Stimulated activated CD4-positive, alpha-beta T cell treated with anti-CD3 and anti-CD28 coated beads, TNF-alpha, amount 100 ng/mL, for 24 hours (primary cell): ENCODE data around the gene PRDM15.
"Not testable (repeated sequence)": the region's sequence is repeated elsewhere in the genome, so short reads cannot be mapped to it uniquely, and the experiment has no call there.

ENCODE experiments used
- DNase-seq, 3 experiments: peaks; one replicate each; pipeline ENCODE4 v3.0.0-alpha.2; 2020; ENCODE audit warnings: low read depth in 3 of 3

The PRDM15 gene

DNA sequence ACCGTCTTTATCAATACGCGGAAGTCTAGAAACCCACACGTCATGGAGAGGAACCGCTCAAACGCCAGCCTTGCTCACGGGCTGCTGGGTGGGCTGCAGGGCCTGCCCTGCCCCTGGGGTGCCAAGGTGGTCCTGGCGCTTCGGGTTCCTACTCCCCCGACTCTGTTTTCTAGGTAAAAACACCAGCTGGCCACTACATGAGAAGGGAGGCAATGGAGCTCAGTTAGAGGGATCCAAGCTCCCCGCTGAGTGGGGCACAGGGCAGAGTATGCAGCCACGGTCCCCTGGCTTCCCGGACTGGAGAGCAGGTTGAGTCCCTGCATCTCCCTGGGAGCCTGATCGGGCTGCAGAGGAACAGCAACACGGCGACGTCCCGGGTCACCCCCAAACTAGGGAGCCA lies 71.0 kb downstream of the PRDM15 start:
- DNase-seq, result no peak

DNA sequence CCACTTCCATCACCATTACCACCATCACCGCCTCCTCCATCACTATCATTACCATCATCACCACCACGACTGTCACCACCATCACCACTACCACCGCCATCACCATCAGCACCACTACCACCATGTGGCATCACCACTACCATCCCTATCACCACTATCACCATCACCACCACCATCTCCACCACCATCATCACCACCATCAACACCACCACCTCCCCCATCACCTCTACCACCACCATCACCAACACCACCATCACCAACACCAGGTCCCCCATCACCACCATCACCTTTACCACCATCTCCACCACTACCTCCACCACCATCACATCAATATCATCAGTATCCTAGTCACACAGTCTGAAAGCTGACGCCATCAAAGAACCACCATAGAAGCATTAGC lies 72.4 kb downstream of the PRDM15 start:
- DNase-seq, result no peak

DNA sequence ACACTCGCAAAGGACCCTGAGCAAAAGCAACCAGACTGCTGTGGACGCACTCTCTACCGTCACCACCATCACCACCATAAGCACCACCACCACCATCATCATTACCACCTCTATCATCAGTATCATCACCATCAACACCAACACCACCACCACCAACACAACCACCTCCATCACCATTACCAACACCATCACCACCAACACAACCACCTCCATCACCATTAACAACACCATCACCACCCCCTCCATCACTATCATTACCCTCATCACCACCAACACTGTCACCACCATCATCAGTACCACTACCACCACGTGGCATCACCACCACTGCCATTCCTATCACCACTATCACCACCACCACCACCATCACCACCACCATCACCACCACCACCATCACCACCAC lies 73.5 kb downstream of the PRDM15 start:
- no peak for DNase-seq

DNA sequence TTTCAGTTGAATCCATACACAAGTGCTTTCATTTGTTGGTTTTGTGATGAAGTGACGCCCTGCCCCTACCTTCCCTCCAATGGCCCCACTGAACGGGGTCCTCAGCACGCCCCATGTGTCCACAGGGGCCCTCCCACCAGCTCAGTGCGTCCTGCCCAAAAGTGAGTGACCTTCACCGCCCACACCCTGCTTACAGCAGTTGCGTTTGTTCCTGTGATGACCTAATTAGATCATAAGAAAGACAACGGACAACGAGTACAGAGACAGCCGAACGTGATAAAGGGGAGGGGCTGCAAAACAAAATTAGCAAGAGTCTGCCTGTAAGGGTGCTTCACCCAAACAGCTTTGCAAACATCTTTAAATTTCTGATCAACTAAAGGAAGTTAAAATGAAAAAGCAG lies 74.1 kb downstream of the PRDM15 start:
- no peak for DNase-seq

DNA sequence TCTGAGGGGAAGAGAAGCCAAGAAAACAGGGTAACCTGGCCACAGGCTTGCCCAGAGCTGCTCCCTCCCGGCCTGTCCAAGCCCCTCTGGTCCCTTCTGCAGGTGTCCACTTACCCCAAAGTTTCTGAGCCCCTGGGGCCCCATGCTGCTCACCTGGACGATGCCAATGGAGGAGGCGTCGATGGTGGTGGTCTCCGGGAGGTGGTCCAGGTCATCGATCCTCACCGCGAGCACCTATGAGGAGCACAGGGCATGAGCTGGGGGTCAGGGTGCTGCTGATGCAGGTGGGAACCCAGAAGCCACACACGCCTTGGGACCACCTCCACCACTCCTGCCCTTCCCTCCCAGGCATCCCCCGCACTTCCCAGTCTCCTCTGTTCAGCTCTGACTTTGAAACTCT lies 74.8 kb downstream of the PRDM15 start:
- DNase-seq, result no peak

DNA sequence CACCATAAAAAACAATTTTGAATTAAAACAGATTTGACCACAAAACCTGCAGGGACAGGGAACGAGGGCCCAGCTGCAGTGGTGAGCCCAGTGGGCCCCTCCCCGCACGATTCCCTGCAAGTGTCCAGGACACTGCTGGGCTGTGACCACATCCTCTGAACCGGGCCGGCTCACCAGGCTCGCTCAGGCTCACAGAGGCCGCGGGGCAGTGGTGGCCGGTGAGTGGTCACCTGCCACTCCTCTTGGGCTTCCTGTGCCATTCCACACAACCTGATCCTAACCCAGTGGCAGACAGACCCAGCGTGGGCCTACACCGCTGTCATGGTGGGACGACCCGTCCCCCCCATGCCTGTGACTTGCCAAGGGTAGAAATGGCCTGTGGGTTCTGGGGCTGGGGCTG lies 75.8 kb downstream of the PRDM15 start:
- DNase-seq, result no peak

DNA sequence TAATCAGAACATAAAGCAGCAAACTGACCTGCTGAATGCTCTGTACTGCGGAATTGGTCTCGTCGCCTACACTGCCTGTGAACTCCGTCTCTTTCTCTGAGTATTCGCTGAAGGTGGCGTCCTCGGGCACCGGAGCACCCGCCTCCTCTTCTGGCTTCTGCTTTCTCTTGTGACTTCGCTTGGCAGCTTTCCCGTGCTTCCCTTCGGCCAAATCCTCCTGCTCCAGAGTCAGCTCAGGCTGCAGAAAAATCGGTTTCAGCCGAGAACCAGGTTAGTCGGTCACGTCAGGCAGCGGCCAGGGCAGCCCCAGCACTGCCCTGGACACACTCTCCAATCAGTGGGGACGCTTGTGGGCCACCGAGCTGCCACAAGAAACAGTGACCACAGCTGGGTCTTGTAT lies 76.5 kb downstream of the PRDM15 start:
- DNase-seq, result no peak

DNA sequence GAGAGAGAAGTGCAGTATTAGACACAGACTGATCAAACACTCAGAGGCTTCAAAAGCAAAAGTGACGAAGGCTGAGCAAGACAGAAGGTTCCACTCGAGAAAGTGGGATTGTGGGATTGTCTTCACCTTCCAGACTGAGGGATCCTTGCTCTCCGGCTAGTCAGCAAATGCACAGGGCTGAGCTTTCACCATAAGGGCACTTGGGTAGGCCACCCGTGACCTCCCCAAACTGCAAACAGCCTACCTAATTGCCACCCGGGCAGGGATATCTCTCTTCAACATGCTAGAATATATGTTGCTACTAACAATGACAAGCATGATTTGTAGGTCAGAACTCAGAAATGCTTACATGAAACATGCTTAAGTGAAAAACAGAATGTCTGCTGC lies 77.0 kb downstream of the PRDM15 start:
- DNase-seq, result no peak

DNA sequence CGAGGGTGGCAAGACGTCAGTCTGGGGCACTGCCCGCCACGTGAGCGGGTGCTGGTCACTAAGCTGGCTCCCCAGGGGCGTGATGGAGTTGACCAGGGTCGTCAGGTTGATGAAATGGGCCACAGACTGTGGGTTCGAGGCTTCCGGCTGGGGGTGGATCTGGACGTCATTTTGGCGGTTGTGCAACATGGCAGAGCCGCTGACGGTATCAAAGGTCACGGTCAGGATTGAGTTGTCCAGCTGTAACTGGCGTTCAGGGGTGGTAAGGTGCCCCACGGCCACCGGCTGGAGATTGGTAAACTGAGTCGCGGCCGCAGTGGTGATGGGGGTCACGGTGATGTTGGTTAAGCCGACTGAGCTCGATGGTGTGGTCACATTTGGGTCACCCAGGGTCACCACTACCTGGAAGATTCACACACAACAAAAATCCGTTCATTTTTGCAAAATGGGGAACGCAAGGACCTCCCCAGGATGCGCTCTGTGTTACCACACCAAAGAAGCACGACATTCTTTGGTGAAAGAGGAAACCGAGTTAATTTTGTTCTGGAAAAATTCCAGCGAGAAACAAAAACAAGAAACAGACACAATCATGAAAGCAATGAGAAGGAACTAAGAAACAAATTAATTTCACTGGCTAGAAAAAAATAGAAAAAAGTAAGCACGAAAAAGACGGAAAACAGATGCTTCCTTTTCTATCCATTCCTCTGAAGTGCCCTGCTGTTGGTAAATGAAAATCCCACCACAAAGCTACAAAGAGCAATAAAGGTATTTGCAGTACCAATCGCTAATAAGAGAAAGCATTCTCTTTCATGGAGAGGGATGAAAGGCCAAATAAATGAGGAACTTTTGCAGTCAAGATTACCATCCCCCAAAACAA lies 77.6 kb downstream of the PRDM15 start:
- no peak for DNase-seq

DNA sequence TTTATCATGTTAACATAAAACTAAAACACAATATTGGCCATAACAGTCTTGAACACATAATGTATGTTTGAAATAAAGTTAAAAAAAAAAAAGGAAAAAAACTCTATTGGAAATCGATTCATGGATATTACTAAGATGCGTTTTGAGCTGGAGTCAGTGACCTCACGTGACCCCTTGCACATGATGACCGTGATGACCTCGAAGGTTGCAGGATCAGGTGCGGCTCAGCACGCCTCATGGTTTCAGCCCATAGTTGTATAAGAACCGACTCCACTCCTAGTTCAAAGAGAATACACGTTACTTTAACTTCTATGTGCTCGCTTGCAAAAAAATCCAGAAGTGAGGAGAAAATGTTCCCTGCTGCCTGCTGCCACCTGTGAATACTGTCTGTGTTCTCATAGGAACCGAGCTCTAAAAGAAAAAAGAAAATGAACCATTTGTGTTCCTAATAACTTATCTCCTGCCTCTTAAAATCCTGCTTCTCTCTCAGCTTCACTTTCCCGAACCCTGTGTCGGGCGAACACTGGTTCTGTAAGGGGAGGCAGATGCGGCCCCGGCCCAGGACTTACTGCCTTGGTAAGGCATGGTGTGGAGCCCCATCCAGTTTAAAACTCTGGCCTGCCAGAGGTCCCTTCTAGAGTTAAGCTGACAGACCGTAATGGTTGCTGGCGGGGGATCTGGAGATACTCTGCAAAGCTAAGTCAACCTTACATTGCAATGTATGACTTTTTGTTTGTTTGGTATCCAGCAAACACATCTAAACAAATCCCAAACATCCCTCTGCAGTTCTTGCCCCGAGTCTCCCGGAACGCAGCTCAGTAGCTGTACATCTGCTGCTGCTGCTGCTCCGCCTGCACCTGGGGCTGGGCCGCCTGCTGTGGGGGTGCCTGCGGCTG lies 78.5 kb downstream of the PRDM15 start:
- DNase-seq, result no peak

DNA sequence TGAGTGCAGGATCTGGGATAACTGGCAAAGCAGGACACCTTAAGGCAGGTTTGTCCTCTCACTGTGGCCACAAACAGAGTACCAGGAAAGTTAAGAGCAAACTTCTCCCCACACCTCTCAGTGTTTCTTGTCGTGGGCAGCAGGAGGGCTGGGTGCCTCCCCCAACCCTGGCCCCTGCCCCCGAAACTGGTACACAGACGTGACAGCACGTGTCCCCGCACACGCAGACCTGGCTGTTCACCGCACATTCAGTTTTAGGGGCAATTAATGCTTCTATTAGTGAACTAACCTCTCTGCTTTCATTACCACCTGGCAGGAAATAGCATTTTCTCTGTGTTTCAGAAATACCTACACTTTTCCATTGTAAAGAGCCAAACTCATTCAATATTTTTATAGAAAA lies 79.4 kb downstream of the PRDM15 start:
- DNase-seq, result no peak

DNA sequence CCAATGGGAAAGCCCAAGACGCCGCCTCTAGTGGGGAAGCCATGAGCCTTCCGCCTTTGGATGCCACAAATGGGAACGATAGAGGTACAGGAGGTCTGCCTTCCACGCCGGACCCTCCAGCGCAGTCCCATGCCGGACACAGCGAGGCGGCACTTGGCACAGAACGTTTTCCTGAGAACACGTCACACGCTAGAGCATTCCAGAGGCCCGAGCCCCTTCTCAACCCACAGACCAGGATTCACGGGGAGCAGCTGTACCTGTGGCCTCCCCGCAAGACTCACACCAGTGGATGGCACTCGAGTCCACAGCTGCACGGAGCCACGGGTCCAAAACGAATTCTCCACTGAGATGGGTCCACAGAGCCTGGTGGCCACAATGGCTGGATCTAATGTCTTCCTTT lies 80.8 kb downstream of the PRDM15 start:
- no peak for DNase-seq

DNA sequence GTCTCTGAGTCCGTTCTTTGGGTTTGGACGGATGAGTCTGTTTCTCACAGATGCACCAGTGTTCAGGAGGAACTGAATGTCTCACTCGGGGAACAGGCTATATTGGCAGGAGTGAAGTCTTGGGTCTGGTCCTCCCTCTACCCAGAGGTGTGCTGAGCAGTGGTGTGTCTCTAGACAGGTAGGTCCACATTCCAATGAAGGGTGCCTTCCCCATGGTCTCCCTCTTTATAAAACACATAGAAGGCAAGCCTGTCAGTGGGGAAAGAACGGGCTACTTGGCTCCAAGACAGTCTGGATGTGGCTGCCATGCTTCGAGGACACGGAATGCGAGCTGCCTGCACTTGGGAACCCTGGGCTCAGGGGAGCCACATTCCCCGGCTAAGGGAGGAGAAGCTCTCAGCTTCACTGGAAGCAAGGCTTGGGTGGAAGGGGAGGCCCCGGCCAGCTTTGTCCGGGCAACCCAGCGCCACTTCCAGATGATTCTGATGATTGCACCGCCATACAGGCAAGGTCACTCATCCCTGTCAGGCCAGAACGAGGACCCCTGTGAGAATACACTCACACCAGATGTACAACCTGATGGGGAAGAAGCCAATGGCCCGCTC lies 82.6 kb downstream of the PRDM15 start:
- DNase-seq, result no peak

DNA sequence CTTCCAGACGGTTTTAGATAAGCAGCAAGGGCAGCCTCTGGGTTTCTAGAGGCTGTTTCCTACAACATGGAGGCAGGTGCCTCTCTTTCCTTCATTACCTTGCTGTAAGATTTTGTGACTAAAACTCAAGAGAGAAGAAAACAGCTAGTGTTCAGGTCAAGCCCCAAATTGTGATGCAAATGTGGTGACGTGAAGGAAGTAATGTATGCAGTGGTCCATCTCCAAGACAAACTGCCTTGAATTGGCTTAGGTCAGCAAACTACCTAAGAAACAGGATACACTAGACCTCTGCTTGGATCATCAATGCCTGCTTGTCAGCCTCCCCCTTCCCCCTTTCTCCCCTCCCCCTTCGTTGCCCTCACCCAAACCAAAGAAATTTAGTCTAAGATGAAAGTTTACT lies 83.4 kb downstream of the PRDM15 start:
- no peak for DNase-seq

DNA sequence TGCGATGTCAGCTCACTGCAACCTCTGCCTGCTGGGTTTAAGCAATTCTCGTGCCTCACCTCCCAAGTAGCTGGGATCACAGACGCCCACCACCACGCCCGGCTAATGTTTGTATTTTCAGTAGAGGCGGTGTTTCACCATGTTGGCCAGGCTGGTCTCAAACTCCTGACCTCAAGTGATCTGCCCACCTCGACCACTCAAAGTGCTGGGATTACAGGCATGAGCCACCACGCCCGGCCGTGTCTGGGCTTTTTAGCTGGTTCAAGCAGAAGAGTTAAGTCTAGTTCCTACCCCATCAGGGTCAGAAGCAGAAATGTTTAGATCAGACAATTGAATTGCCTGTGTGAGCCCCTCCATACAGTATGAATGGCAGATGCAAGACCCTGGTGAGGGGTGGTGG lies 84.5 kb downstream of the PRDM15 start:
- DNase-seq, result no peak

DNA sequence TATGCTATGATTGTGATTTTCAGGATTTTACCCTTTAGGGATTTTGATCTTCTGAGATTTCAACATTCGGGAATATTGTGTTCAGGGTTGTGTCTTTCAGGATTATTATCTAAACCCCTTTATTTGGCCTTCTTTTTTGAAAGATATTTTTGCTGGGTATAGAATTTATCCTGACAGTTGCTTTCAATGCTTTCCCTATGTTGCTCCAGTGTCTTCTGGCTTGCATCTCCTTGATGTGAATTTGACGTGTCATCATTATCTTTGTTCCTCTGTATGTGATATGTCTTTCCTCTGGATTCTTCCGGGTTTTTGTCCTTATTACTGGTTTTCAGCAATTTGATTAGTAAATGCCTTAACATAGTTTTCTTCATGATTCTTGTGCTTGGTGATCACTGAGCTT lies 86.4 kb downstream of the PRDM15 start:
- DNase-seq, result no peak

DNA sequence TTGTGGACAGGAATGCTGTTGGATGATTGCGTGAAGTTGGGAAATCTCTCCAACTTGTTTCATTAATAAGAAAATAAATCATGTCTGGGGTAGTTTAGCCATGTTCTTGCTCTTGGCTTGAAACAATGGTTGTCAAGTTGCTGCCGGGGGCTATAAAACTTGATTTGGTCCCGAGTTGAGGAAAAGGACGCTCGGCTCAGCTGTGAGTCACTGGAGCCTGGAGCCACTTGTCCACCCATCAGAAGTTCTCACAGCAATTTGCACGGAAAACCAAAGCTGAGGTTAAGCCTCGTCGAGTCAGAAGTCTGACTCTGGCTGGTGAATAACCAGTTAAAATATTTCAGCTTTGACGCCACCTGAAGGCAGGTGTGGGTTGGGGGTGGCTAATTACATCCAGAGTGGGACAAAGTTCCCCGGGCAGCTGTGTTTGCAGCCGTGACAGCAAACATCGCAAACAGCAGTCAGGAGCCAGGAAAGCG lies 92.6 kb downstream of the PRDM15 start:
- DNase-seq, result no peak

DNA sequence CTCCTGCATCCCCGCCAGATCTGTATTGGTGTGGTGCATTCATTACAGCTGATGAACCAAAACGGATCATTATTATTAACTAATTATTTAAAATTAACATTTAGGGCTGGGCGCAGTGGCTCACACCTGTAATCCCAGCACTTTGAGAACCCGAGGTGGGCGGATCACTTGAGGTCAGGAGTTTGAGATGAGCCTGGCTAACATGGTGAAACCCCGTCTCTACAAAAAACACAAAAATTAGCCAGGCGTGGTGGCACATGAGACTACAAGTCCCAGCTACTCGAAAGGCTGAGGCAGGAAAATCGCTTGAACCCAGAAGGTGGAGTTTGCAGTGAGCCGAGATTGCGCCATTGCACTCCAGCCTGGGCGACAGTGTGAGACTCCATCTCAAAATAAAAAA lies 93.9 kb downstream of the PRDM15 start:
- not testable (repeated sequence) for DNase-seq

DNA sequence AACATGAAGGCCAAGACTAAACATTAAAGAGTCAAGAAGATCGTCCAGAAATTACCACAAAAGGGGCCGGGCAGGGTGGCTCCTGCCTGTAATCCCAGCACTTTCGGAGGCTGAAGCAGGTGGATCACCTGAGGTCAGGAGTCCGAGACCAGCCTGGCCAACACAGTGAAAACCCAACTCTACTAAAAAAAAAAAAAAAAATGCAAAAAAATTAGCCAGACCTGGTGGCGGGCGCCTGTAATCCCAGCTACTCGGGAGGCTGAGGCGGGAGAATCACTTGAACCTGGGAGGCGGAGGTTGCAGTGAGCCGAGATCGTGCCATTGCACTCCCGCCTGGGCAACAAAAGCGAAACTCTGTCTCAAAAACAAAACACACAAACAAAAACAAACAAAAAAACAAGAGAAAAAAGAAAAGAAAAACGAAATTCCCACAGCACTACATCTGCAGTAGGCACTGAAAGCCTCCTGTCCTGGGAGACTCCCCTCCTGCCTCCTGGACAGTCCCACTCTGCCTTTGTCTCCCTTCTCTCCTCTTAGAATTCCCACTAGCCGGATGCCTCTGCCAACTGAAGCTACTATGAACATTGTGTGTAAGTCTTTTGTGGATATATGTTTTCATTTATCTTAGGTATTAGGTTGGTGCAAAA lies 94.6 kb downstream of the PRDM15 start:
- no peak for DNase-seq

DNA sequence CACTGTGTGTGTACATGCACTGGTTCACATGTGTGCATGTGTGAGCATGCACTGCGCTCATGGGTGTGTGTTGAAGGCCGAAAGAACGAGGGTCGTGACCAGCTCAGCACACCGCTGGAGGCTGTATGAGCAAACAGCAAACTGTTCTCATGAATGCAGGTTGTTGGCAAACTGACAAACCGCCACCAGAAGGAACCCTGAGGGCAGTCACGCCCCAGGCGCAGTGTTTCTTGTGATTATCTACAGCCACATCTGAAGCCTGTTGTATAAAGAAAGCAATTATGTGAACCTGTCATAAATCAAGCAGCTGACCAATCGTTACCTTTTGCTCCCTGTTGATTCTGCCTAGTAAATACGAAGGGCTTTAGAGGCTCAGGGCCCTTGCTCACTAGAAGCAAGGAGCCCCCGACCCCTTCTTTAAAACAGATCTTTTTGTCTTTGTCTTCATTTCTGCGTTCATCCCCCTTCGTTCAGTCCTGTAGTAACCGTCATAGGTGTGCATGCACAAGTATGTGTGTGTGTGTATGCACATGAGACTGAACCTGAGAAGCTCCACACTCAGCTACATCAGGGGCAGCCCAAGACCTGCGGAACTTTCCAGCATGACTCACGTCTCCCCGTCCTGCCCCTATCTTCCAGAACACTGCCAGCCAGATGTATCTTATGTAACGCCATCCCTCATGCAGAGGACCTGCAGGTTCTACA lies 95.5 kb downstream of the PRDM15 start:
- DNase-seq, result no peak

DNA sequence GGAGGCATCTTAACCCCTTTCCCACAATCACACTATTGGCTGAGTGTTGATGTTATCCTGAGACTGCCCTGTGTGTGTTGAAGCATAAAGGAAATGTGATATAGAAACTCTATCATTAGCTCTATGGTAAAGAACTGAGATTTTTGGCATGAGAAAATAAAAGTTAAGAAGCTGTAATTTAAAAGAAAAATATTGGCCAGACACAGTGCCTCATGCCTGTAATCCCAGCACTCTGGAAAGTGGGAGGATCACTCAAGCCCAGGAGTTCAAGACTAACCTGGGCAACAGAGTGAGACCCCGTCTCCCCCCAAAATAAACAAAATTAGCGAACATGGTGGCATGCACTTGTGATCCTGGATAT lies 98.1 kb downstream of the PRDM15 start:
- DNase-seq, result no peak
